Lower leg skin (tissue), 4 donors: ENCODE measurements around the gene CCDC90B. TPM values are rescaled to one million over a fixed set of nuclear protein-coding genes. Genes with fewer than 3 reads are reported as not detected.
"Not testable (repeated sequence)": the region's sequence is repeated elsewhere in the genome, so short reads cannot be mapped to it uniquely, and the experiment has no call there.

ENCODE experiments used
- DNase-seq, 2 donors: peaks; one replicate each; pipeline ENCODE4 v3.0.0-alpha.2; 2019; ENCODE audit warnings: low spot score in 2 of 2
- H3K4me3 ChIP-seq: fragments of 200-600 bp; sonication (generic); 2 replicates; pipeline ENCODE4 v1.5.1; 2017; ENCODE audit warnings: mild to moderate bottlenecking, low read depth; ENCODE audit not compliant: poor library complexity, severe bottlenecking
- CTCF ChIP-seq, 3 donors: fragments of 450-650 bp; IDR thresholded peaks; one replicate each; pipeline ENCODE4 v1.5.1; 2016; ENCODE audit warnings: antibody characterized with exemption in 3 of 3, mild to moderate bottlenecking in 3 of 3, moderate library complexity in 2 of 3
- POLR2A ChIP-seq, 2 donors: fragments of 450-650 bp; IDR thresholded peaks; one replicate each; pipeline ENCODE4 v1.6.1; 2016 to 2017; ENCODE audit warnings: antibody characterized with exemption in 2 of 2, mild to moderate bottlenecking in 1 of 2, moderate library complexity in 1 of 2
- WGBS, 2 donors: methylation state at CpG; one replicate each; pipeline ENCODE4 v1.1.5; 2018; 5-methylcytosine and 5-hydroxymethylcytosine counted together
- intact Hi-C: fragments of 100-400 bp; cut with DNase I; formaldehyde crosslinking; loops from one replicate; pipeline ENCODE4 v1.15.0; 2023; ENCODE audit warnings: low total_unique reads
- total RNA-seq, 4 donors: library from RNA; depleted of rRNA; stranded (reverse); fragments of >200 nt; gene quantifications; one replicate each; pipeline ENCODE4 v1.1.0, GENCODE V29; 2016

The CCDC90B gene
- total RNA-seq, 4 donors from 2014 or later: 27.4 to 29.8 (median 28.9) TPM

- no peak for DNase-seq
- intact Hi-C loops: no loop called here
- TF ChIP-seq CTCF (IDR thresholded peaks at IDR 0.05) (no peak), POLR2A (IDR thresholded peaks at IDR 0.05) (no peak)
- H3K4me3 ChIP-seq: no peak overlapping the region
Observed at GRCh38 chr11:83272627-83273026, 13.5 kb downstream of the CCDC90B start.

- WGBS, 2 donors: 96% methylated on average over 5 of the region's 5 CpGs
- intact Hi-C loops, DNase-seq, H3K4me3 ChIP-seq: not testable (repeated sequence)
Observed at GRCh38 chr11:83271734-83272133, 14.4 kb downstream of the CCDC90B start.

GRCh38 chr11:83269080-83269479, 17.1 kb downstream of the CCDC90B start:
- H3K4me3 ChIP-seq, intact Hi-C loops, DNase-seq: not testable (repeated sequence)
- WGBS, 2 donors: 53 to 69% methylated on average over 2 of the region's 2 CpGs

- intact Hi-C loops: no loop called here
- DNase-seq: no peak
- no peak overlapping the region for H3K4me3 ChIP-seq
- TF ChIP-seq CTCF (IDR thresholded peaks at IDR 0.05) (no peak), POLR2A (IDR thresholded peaks at IDR 0.05) (no peak)
- 92 to 94% methylated on average over 1 of the region's 1 CpG for WGBS, 2 donors
Observed at GRCh38 chr11:83265331-83265730, 20.8 kb downstream of the CCDC90B start.

GRCh38 chr11:83259559-83259958, 26.6 kb downstream of the CCDC90B start:
- intact Hi-C loops: no loop called here
- no peak for TF ChIP-seq POLR2A (IDR thresholded peaks at IDR 0.05)
- TF ChIP-seq CTCF (IDR thresholded peaks at IDR 0.05): no peak
- no peak overlapping the region for H3K4me3 ChIP-seq
- DNase-seq: no peak
- WGBS, 2 donors: 93 to 100% methylated on average over 1 of the region's 1 CpG

- no peak for DNase-seq
- intact Hi-C loops: no loop called here
- TF ChIP-seq POLR2A (IDR thresholded peaks at IDR 0.05) (no peak), CTCF (IDR thresholded peaks at IDR 0.05) (no peak)
- WGBS, 2 donors: 82 to 92% methylated on average over 3 of the region's 3 CpGs
- no peak overlapping the region for H3K4me3 ChIP-seq
Observed at GRCh38 chr11:83257761-83258168, 28.4 kb downstream of the CCDC90B start.

- 62 to 71% methylated on average over 3 of the region's 3 CpGs for WGBS, 2 donors
- TF ChIP-seq CTCF (IDR thresholded peaks at IDR 0.05): no peak
- no peak for TF ChIP-seq POLR2A (IDR thresholded peaks at IDR 0.05)
- no peak overlapping the region for H3K4me3 ChIP-seq
- no peak for DNase-seq
- intact Hi-C loops: no loop called here
Observed at GRCh38 chr11:83256602-83257340, 29.4 kb downstream of the CCDC90B start.
